K562 treated with DMSO at 1 percent for 12 hours (cell line): ENCODE results near the gene TRMT5. TPM values are rescaled to one million over a fixed set of nuclear protein-coding genes. Genes with fewer than 3 reads are reported as not detected.

Source experiments
- total RNA-seq: library from RNA; unstranded; fragments of 300-600 nt; gene quantifications from 2 replicates; pipeline ENCODE4 v1.2.3, GENCODE V29; 2022; ENCODE audit not compliant: insufficient read depth

TRMT5 gene, protein sequence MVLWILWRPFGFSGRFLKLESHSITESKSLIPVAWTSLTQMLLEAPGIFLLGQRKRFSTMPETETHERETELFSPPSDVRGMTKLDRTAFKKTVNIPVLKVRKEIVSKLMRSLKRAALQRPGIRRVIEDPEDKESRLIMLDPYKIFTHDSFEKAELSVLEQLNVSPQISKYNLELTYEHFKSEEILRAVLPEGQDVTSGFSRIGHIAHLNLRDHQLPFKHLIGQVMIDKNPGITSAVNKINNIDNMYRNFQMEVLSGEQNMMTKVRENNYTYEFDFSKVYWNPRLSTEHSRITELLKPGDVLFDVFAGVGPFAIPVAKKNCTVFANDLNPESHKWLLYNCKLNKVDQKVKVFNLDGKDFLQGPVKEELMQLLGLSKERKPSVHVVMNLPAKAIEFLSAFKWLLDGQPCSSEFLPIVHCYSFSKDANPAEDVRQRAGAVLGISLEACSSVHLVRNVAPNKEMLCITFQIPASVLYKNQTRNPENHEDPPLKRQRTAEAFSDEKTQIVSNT
- 0.57 and 2.8 TPM in 2 replicates for total RNA-seq

GRCh38 chr14:60980811-60981632, at the start of gene TRMT5, which contains the start of gene SLC38A6:
Gene TRMT5 (minus strand): TSS chr14:60981079. CDS start chr14:60980973, 106 bp downstream.
Gene SLC38A6 (plus strand): TSS chr14:60981245. CDS start chr14:60981278, 33 bp downstream.

Other genes starting within 250 kb of the TRMT5 start
- 25.4 and 31.0 TPM in 2 replicates for gene MNAT1, start 246.3 kb downstream of the TRMT5 start, total RNA-seq
- gene SLC38A6, start 166 bp upstream of the TRMT5 start, total RNA-seq = 7.1 and 15.2 TPM in 2 replicates